Measurements from ENCODE around the gene CCNI. TPM values are rescaled to one million over a fixed set of nuclear protein-coding genes. Genes with fewer than 3 reads are reported as not detected.
A peak's percentile ranks its signal among the peaks of the same experiment; 100 is the strongest.

The CCNI gene
- 100 to 1,000 TPM; 302 to 449 (median 371) TPM for total RNA-seq

GRCh38 chr4:77075869-77076799 is at the start of gene CCNI:
Gene CCNI, minus strand, starts transcription at chr4:77075989. Its CDS starts 9,627 bp downstream, at chr4:77066362.
- Histone ChIP-seq H3K27ac (peak within 1 kb of the TSS; percentile 98 to 100 (median 100)), H3K36me3 (no peaks in the 10 kb centered on the region), H3K9me3 (no peaks in the 10 kb centered on the region), H3K27me3 (no peaks in the 10 kb centered on the region), H3K4me3 (replicated peaks in 1 of 3) (peak within 1 kb of the TSS; percentile 37 to 87 (median 81)), H3K4me1 (peaks cover 18 to 24% of the 10 kb centered on the region in 2 donors)
- 1% methylated on average over 54 of the region's 54 CpGs for WGBS, 2 donors
- TF ChIP-seq POLR2A (IDR thresholded peaks at IDR 0.05): peak; percentile 53 to 91
- TF ChIP-seq CTCF (IDR thresholded peaks at IDR 0.05): no peak
- peak; percentile 96 to 97 for DNase-seq
- intact Hi-C loops (cut with DNase I): loop anchor here (5.0 kb wide), 1 partner anchor 81 kb away; the partner anchor contains the start of gene CCNG2

- no peaks in the 10 kb centered on the region for H3K4me1 ChIP-seq
- intact Hi-C loops (cut with DNase I): no loop called here
- no peaks in the 10 kb centered on the region for H3K27me3 ChIP-seq
- H3K36me3 ChIP-seq: no peaks in the 10 kb centered on the region
- 42 to 62% methylated on average over 3 of the region's 3 CpGs for WGBS, 2 donors
- no peak for DNase-seq
- no peak overlapping the region for H3K27ac ChIP-seq
- H3K4me3 ChIP-seq (replicated peaks in 1 of 3): no peak overlapping the region
- no peaks in the 10 kb centered on the region for H3K9me3 ChIP-seq
- no peak for TF ChIP-seq POLR2A (IDR thresholded peaks at IDR 0.05)
- no peak for TF ChIP-seq CTCF (IDR thresholded peaks at IDR 0.05)
These were observed 48.8 kb upstream of the CCNI start for GRCh38 chr4:77124576-77124975.

- no peak for DNase-seq
These were observed 47.6 kb upstream of the CCNI start for GRCh38 chr4:77123411-77123810.

GRCh38 chr4:77122656-77123055 is 46.9 kb upstream of the CCNI start:
- intact Hi-C loops (cut with DNase I): no loop called here

More at GRCh38 chr4:77123411-77123810, 47.6 kb upstream of the CCNI start:
- Histone ChIP-seq H3K27ac (no peak overlapping the region), H3K36me3 (no peaks in the 10 kb centered on the region), H3K9me3 (no peaks in the 10 kb centered on the region), H3K4me1 (no peaks in the 10 kb centered on the region), H3K4me3 (replicated peaks in 1 of 3) (no peak overlapping the region), H3K27me3 (no peaks in the 10 kb centered on the region)
- TF ChIP-seq POLR2A (IDR thresholded peaks at IDR 0.05) (no peak), CTCF (IDR thresholded peaks at IDR 0.05) (no peak)
- intact Hi-C loops (cut with DNase I): no loop called here
- 79 to 93% methylated on average over 1 of the region's 1 CpG for WGBS, 2 donors

More at GRCh38 chr4:77122656-77123055, 46.9 kb upstream of the CCNI start:
- no peak overlapping the region for H3K4me3 ChIP-seq (replicated peaks in 1 of 3)
- 82 to 87% methylated on average over 4 of the region's 4 CpGs for WGBS, 2 donors
- H3K9me3 ChIP-seq: no peaks in the 10 kb centered on the region
- no peaks in the 10 kb centered on the region for H3K36me3 ChIP-seq
- no peak for DNase-seq
- no peaks in the 10 kb centered on the region for H3K4me1 ChIP-seq
- TF ChIP-seq POLR2A (IDR thresholded peaks at IDR 0.05) (no peak), CTCF (IDR thresholded peaks at IDR 0.05) (no peak)
- no peak overlapping the region for H3K27ac ChIP-seq
- H3K27me3 ChIP-seq: no peaks in the 10 kb centered on the region
